H1 (cell line): ENCODE results near the gene TMPO. TPM values are rescaled to one million over a fixed set of nuclear protein-coding genes. Genes with fewer than 3 reads are reported as not detected.
A peak's percentile ranks its signal among the peaks of the same experiment; 100 is the strongest.

Source experiments
- CTCF ChIA-PET: fragments of 300-600 bp; sonication (Branson Sonifier 250); formaldehyde crosslinking; loops from one replicate; lab custom pipeline; 2021; ENCODE audit not compliant: partially characterized antibody; lab: Charles Lee
- POLR2A ChIA-PET: fragments of 300-600 bp; sonication (Branson Sonifier 250); formaldehyde crosslinking; loops from one replicate; lab custom pipeline; 2021; ENCODE audit warnings: inconsistent platforms; ENCODE audit not compliant: partially characterized antibody; lab: Charles Lee
- DNase-seq, 2 experiments: peaks; one replicate each; pipeline versions ENCODE4 v3.0.0 to v3.0.0-alpha.2; 2010 to 2022; ENCODE audit warnings: low spot score in 2 of 2, low read depth in 1 of 2, mixed read lengths in 1 of 2
- FAIRE-seq: peaks from 2 replicates; lab custom pipeline; 2011; peaks lifted over from hg19 to GRCh38; lab: Jason Lieb, UNC
- H2AFZ ChIP-seq: 2 replicates; pipeline ENCODE4 v1.8.1; 2012; ENCODE audit warnings: low read length, inconsistent platforms
- H2AK5ac ChIP-seq: 2 replicates; pipeline ENCODE4 v1.6.1; 2013; ENCODE audit warnings: low read depth, low read length
- H2BK120ac ChIP-seq: replicated peaks from 2 replicates; pipeline ENCODE3; 2013; ENCODE audit warnings: low read depth, low read length, inconsistent platforms
- H2BK12ac ChIP-seq: 2 replicates; pipeline ENCODE4 v1.6.1; 2013; ENCODE audit warnings: low read depth, low read length
- H2BK15ac ChIP-seq: 2 replicates; pipeline ENCODE4 v1.6.1; 2013; ENCODE audit warnings: low read length
- H2BK20ac ChIP-seq: 2 replicates; pipeline ENCODE4 v1.6.1; 2013; ENCODE audit warnings: low read length
- H2BK5ac ChIP-seq: 2 replicates; pipeline ENCODE4 v1.6.1; 2013; ENCODE audit warnings: low read depth, low read length
- H3K14ac ChIP-seq: 2 replicates; pipeline ENCODE4 v1.6.1; 2013; ENCODE audit warnings: inconsistent platforms; ENCODE audit not compliant: insufficient read length
- H3K18ac ChIP-seq: 2 replicates; pipeline ENCODE4 v1.6.1; 2013; ENCODE audit warnings: low read length; ENCODE audit errors: extremely low read depth
- H3K23ac ChIP-seq: 2 replicates; pipeline ENCODE4 v1.6.1; 2013; ENCODE audit warnings: inconsistent platforms; ENCODE audit not compliant: insufficient read length
- H3K23me2 ChIP-seq: 2 replicates; pipeline ENCODE4 v1.6.1; 2013; ENCODE audit warnings: low read depth, low read length
- H3K27ac ChIP-seq: 2 replicates; pipeline ENCODE4 v1.6.1; 2011; ENCODE audit warnings: low read depth, low read length, inconsistent platforms
- H3K27me3 ChIP-seq, 4 experiments: replicated peaks in 1 of 4; 1 replicate in 1 of 4; 2 replicates in 3 of 4; pipeline versions ENCODE4 v1.6.1 to v1.8.1; 2011 to 2013; ENCODE audit warnings: low read length in 3 of 4, mild to moderate bottlenecking in 3 of 4, inconsistent platforms in 2 of 4, mixed read lengths in 2 of 4, moderate library complexity in 1 of 4; ENCODE audit not compliant: control insufficient read depth in 3 of 4, insufficient read depth in 3 of 4; ENCODE audit errors: extremely low read depth in 1 of 4
- H3K36me3 ChIP-seq, 4 experiments: 2 replicates each; pipeline versions ENCODE4 v1.6.1 to v1.8.1; 2011 to 2013; ENCODE audit warnings: mild to moderate bottlenecking in 4 of 4, low read length in 3 of 4, moderate library complexity in 2 of 4, control low read depth in 1 of 4, inconsistent platforms in 1 of 4; ENCODE audit not compliant: insufficient read depth in 4 of 4, control insufficient read depth in 2 of 4
- H3K4ac ChIP-seq: replicated peaks from 2 replicates; pipeline ENCODE3; 2013; ENCODE audit warnings: low read length, low read depth, mixed read lengths, inconsistent platforms; ENCODE audit not compliant: insufficient read length
- H3K4me1 ChIP-seq, 4 experiments: replicated peaks in 1 of 4; 1 replicate in 1 of 4; 2 replicates in 3 of 4; pipeline versions ENCODE4 v1.6.1 to v1.8.1; 2011 to 2013; ENCODE audit warnings: low read length in 3 of 4, inconsistent platforms in 2 of 4, mixed read lengths in 1 of 4; ENCODE audit not compliant: insufficient read depth in 4 of 4, control insufficient read depth in 3 of 4
- H3K4me2 ChIP-seq, 2 experiments: 2 replicates each; pipeline versions ENCODE4 v1.6.1 to v1.8.1; 2011 to 2013; ENCODE audit warnings: low read depth in 2 of 2, low read length in 2 of 2, control low read depth in 1 of 2, inconsistent platforms in 1 of 2, mild to moderate bottlenecking in 1 of 2; ENCODE audit not compliant: insufficient read depth in 1 of 2
- H3K4me3 ChIP-seq, 4 experiments: fragments of 200-600, 300-600 bp in 1 of 4; sonication (generic), shearing (Covaris generic), sonication (Bioruptor Twin) in 1 of 4; 2 replicates each; pipeline versions ENCODE4 v1.5.1 to v1.8.1; 2011 to 2016; ENCODE audit warnings: low read length in 4 of 4, low read depth in 3 of 4, control low read depth in 2 of 4, inconsistent platforms in 2 of 4, mild to moderate bottlenecking in 2 of 4, mixed read lengths in 1 of 4, moderate library complexity in 1 of 4; ENCODE audit not compliant: insufficient read depth in 2 of 4; ENCODE audit errors: extremely low read depth in 1 of 4
- H3K56ac ChIP-seq: replicated peaks from 2 replicates; pipeline ENCODE3; 2013; ENCODE audit warnings: low read depth, mild to moderate bottlenecking, mixed read lengths, low read length, inconsistent platforms; ENCODE audit not compliant: insufficient read length
- H3K79me1 ChIP-seq: 2 replicates; pipeline ENCODE4 v1.6.1; 2013; ENCODE audit warnings: low read depth, low read length, control low read depth
- H3K79me2 ChIP-seq, 2 experiments: 2 replicates each; pipeline versions ENCODE4 v1.6.1 to v1.8.1; 2012 to 2013; ENCODE audit warnings: low read length in 2 of 2, mild to moderate bottlenecking in 2 of 2, inconsistent platforms in 1 of 2; ENCODE audit not compliant: insufficient read depth in 2 of 2, control insufficient read depth in 1 of 2
- H3K9ac ChIP-seq, 4 experiments: replicated peaks in 1 of 4; 1 replicate in 1 of 4; 2 replicates in 3 of 4; pipeline versions ENCODE4 v1.6.1 to v1.8.1; 2011 to 2013; ENCODE audit warnings: low read depth in 3 of 4, low read length in 3 of 4, control low read depth in 2 of 4, mild to moderate bottlenecking in 2 of 4, moderate library complexity in 2 of 4, inconsistent platforms in 1 of 4; ENCODE audit errors: extremely low read depth in 1 of 4
- H3K9me3 ChIP-seq, 2 experiments: 2 replicates each; pipeline versions ENCODE4 v1.6.1 to v1.8.1; 2012 to 2013; ENCODE audit warnings: mild to moderate bottlenecking in 2 of 2, moderate library complexity in 2 of 2, control low read depth in 1 of 2, inconsistent platforms in 1 of 2, low read depth in 1 of 2, low read length in 1 of 2, mixed read lengths in 1 of 2; ENCODE audit not compliant: insufficient read depth in 2 of 2
- H4K20me1 ChIP-seq, 2 experiments: replicated peaks in 1 of 2; 2 replicates each; pipeline versions ENCODE3 to v1.8.1; 2011 to 2013; ENCODE audit warnings: inconsistent platforms in 2 of 2, low read length in 2 of 2, mild to moderate bottlenecking in 1 of 2; ENCODE audit not compliant: insufficient read depth in 2 of 2, control insufficient read depth in 1 of 2
- H4K5ac ChIP-seq: 2 replicates; pipeline ENCODE4 v1.6.1; 2013; ENCODE audit warnings: low read length, low read depth, mixed read lengths, inconsistent platforms; ENCODE audit not compliant: insufficient read length
- H4K8ac ChIP-seq: 2 replicates; pipeline ENCODE4 v1.8.0; 2013; ENCODE audit warnings: mild to moderate bottlenecking, moderate library complexity, low read length, inconsistent platforms; ENCODE audit not compliant: insufficient read depth; ENCODE audit errors: extremely low read depth
- H4K91ac ChIP-seq: replicated peaks from 2 replicates; pipeline ENCODE3; 2013; ENCODE audit warnings: low read length, mixed read lengths, inconsistent platforms; ENCODE audit not compliant: insufficient read length
- SIN3A ChIP-seq, 2 experiments: IDR thresholded peaks in 1 of 2; conservative IDR thresholded peaks in 1 of 2; 2 replicates each; pipeline ENCODE4 v1.6.1; 2011 to 2012; ENCODE audit warnings: low read length in 2 of 2, improper control_type of control experiment in 1 of 2, low read depth in 1 of 2, mild to moderate bottlenecking in 1 of 2
- SIX5 ChIP-seq: IDR thresholded peaks from 2 replicates; pipeline ENCODE4 v1.6.1; 2011; ENCODE audit warnings: mild to moderate bottlenecking, low read depth, low read length
- WGBS, 2 experiments: shearing (Covaris generic) in 1 of 2; methylation state at CpG; one replicate each; pipeline versions ENCODE4 v1.1.6 to v1.1.7; 2013 to 2015; ENCODE audit warnings: low lambda C conversion rate in 2 of 2, mixed read lengths in 2 of 2, inconsistent platforms in 1 of 2, low coverage in 1 of 2, missing lambda C conversion rate in 1 of 2; ENCODE audit not compliant: insufficient replicate concordance in 2 of 2, insufficient coverage in 1 of 2, insufficient read length in 1 of 2; ENCODE audit errors: extremely low coverage in 1 of 2, missing lambda C conversion rate in 1 of 2; 5-methylcytosine and 5-hydroxymethylcytosine counted together
- polyA plus RNA-seq, 7 experiments: library from polyadenylated mRNA; depleted of rRNA in 3 of 7; stranded (reverse) in 5 of 7; unstranded in 2 of 7; fragments of >200 nt in 5 of 7; fragments of 200-250 nt in 2 of 7; gene quantifications; 1 replicate in 5 of 7; 2 replicates in 1 of 7; 4 replicates in 1 of 7; pipeline versions ENCODE4 v1.2.1 to v1.2.3, GENCODE V29; 2011 to 2013; ENCODE audit warnings: missing spikeins in 2 of 7, mixed read lengths in 2 of 7
- total RNA-seq: library from RNA; stranded (reverse); fragmentation: NEBNext Ultra II Directional; extraction: Animal tissue kit (Norgen Biotek cat#: 25700); gene quantifications from 2 replicates; pipeline ENCODE4 v1.2.1, GENCODE V29; 2021

Gene TMPO
- total and polyA plus RNA-seq, 2 of the 8 experiments (the other 6 are each of a cell fraction or from before 2014, with no cell fraction given), result 43.9 to 195 TPM

DNA sequence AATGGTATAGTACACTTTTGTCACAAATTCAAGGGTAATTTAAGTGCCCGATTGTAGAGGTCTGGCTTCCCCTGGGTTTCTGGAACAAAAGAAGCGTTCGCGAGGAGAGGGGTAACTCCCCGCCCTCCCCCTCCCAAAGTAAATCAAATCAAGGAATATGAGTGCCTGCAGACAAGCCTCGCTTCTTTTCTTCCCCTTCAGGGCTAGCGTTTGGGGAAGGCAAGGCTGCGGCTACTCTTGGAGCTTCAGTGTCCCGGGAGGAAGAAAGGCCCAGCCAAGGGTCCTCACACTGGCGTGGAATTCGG, 456 bp upstream of the TMPO start:
- H3K18ac ChIP-seq, result peak overlapping the region; percentile 99
- H3K36me3 ChIP-seq, result no peaks in the 10 kb centered on the region; a peak in 2 of 8 replicates
- H4K5ac ChIP-seq, result peak overlapping the region; percentile 65
- H3K23me2 ChIP-seq, result no peaks in the 10 kb centered on the region
- peak overlapping the region; percentile 92; the same call in 1 of the 2 replicates for H4K8ac ChIP-seq
- H3K4me3 ChIP-seq, result peak overlapping the region; percentile 95 to 98 (median 98)
- no peaks in the 10 kb centered on the region for H3K9me3 ChIP-seq
- H3K27ac ChIP-seq, result peak overlapping the region; percentile 99
- no peak overlapping the region for H3K23ac ChIP-seq
- 0 out of 2 replicates have a peak overlapping the region, but pooled peaks have one; percentile 31 for H2BK15ac ChIP-seq
- no peak overlapping the region for H3K14ac ChIP-seq
- peak overlapping the region; percentile 55 to 66 for H3K4me2 ChIP-seq
- H3K4me1 ChIP-seq, result no peaks in the 10 kb centered on the region; a peak in 2 of 7 replicates
- CTCF ChIA-PET, result interaction anchor here (1.5 to 6.2 kb wide), 3 partner anchors 10 to 59 kb away, joined by 4 to 66 read pairs (median 9); no protein-coding TSS in a partner anchor
- no peaks in the 10 kb centered on the region for H3K27me3 ChIP-seq
- peaks cover 25 to 58% of the 10 kb centered on the region in 2 experiments for H3K79me2 ChIP-seq
- H3K56ac ChIP-seq, result peak overlapping the region; percentile 71
- peak overlapping the region; percentile 65; the same call in 1 of the 2 replicates for H2AFZ ChIP-seq
- DNase-seq, result no peak
- H2AK5ac ChIP-seq, result 0 out of 2 replicates have a peak overlapping the region, but pooled peaks have one; percentile 89
- peaks cover 0 to 2% of the 10 kb centered on the region in 2 experiments for H4K20me1 ChIP-seq
- H2BK20ac ChIP-seq, result peak overlapping the region; percentile 86; the same call in 1 of the 2 replicates
- no peaks in the 10 kb centered on the region; the same call in 1 of the 2 replicates for H3K79me1 ChIP-seq
- TF ChIP-seq SIX5 (no peak), SIN3A (conservative IDR thresholded peaks at IDR 0.05 in 1 of 2, IDR thresholded peaks at IDR 0.05 in 1 of 2; ENCODE audit: low read depth in 1 of 2, low read length in 2 of 2) (0 out of 4 replicates have a peak, but pooled peaks of 1 of the 2 experiments have one; percentile 15)
- TF ChIP-seq, all 59 proteins: peak for 1
- Histone ChIP-seq H3K4ac (peak overlapping the region; percentile 0), H3K9ac (peak overlapping the region; percentile 97 to 100 (median 99)), H2BK12ac (peak overlapping the region; percentile 93; the same call in 1 of the 2 replicates), H4K91ac (peak overlapping the region; percentile 3), H2BK120ac (no peak overlapping the region), H2BK5ac (peak overlapping the region; percentile 100)
- POLR2A ChIA-PET, result interaction anchor here (0.7 to 5.3 kb wide), 22 partner anchors 8 to 130 kb away, joined by 3 to 94 read pairs (median 5); partner anchors contain the start of genes IKBIP and SLC25A3
- FAIRE-seq, result no peak
- WGBS, 2 experiments, result 2% methylated on average over 11 of the region's 11 CpGs; no CpG with 5 or more reads in 1 of the 2 experiments
